Vagina (tissue), 2 donors: ENCODE results near the gene SLC35D1. TPM values are rescaled to one million over a fixed set of nuclear protein-coding genes. Genes with fewer than 3 reads are reported as not detected.

Experiments
- DNase-seq, 2 donors: peaks; one replicate each; pipeline ENCODE4 v3.0.0-alpha.2; 2017; ENCODE audit errors: extremely low spot score in 2 of 2
- H3K27ac ChIP-seq: fragments of 200-600 bp; sonication (generic); one replicate; pipeline ENCODE4 v1.5.1; 2019
- H3K27me3 ChIP-seq: fragments of 200-600 bp; sonication (generic); one replicate; pipeline ENCODE4 v1.5.1; 2019
- H3K36me3 ChIP-seq, 2 donors: fragments of 200-600 bp; sonication (generic); one replicate each; pipeline ENCODE4 v1.5.1; 2017 to 2019
- H3K4me1 ChIP-seq: fragments of 200-600 bp; sonication (generic); one replicate; pipeline ENCODE4 v1.5.1; 2019
- H3K4me3 ChIP-seq, 2 donors: fragments of 200-600 bp; sonication (generic); 1 replicate in 1 of 2; 2 replicates in 1 of 2; pipeline ENCODE4 v1.5.1; 2016 to 2019
- H3K9me3 ChIP-seq: fragments of 200-600 bp; sonication (generic); one replicate; pipeline ENCODE4 v1.5.1; 2019
- POLR2A ChIP-seq, 2 donors: fragments of 450-650 bp; IDR thresholded peaks; one replicate each; pipeline ENCODE4 v1.6.1; 2017; ENCODE audit warnings: antibody characterized with exemption in 2 of 2, mild to moderate bottlenecking in 2 of 2, moderate library complexity in 2 of 2
- POLR2AphosphoS5 ChIP-seq, 2 donors: sonication (generic); formaldehyde crosslinking; IDR thresholded peaks; one replicate each; pipeline ENCODE4 v1.9.0; 2017; ENCODE audit warnings: antibody characterized with exemption in 2 of 2, mild to moderate bottlenecking in 2 of 2, low read depth in 1 of 2; ENCODE audit not compliant: insufficient read depth in 1 of 2
- intact Hi-C: fragments of 100-400 bp; cut with DNase I; formaldehyde crosslinking; loops from one replicate; pipeline ENCODE4 v1.15.1; 2023
- total RNA-seq: library from RNA; depleted of rRNA; stranded (reverse); fragments of >200 nt; gene quantifications from one replicate; pipeline ENCODE4 v1.2.3, GENCODE V29; 2016
- TF ChIP-seq, protein P1 (sequence below), 3 experiments: fragments of 450-650 bp in 2 of 3; fragments of 200-600 bp in 1 of 3; sonication (generic) in 1 of 3; IDR thresholded peaks; one replicate each; pipeline ENCODE4 v1.5.1; 2017 to 2019; ENCODE audit warnings: antibody characterized with exemption in 3 of 3, mild to moderate bottlenecking in 2 of 3, moderate library complexity in 2 of 3

The SLC35D1 gene
- total RNA-seq, 1 donor from 2014 or later, result 13.3 TPM

DNA sequence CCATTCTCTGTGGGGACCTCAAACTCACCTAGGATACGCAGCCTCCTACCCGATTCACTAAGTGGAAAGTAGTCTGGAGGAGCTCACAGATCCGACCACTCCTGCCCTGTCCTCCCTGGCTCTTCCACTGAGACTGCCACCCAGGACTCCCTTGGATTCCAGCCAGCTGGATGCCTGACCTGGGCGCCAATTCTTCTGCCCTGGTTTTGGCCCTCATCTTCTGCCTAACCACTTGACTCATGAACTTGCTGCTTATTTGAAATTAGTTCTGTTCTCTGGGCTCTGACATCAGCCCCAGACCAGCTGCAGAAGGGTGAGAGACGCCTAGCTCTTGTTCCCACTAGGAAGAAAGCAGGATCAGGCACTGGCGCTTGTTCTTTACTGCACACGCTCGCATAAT, 48.9 kb downstream of the SLC35D1 start:
- H3K9me3 ChIP-seq, result no peaks in the 10 kb centered on the region
- TF ChIP-seq POLR2AphosphoS5 (IDR thresholded peaks at IDR 0.05; ENCODE audit: insufficient read depth in 1 of 2, low read depth in 1 of 2), result no peak
- TF ChIP-seq, protein P1, sequence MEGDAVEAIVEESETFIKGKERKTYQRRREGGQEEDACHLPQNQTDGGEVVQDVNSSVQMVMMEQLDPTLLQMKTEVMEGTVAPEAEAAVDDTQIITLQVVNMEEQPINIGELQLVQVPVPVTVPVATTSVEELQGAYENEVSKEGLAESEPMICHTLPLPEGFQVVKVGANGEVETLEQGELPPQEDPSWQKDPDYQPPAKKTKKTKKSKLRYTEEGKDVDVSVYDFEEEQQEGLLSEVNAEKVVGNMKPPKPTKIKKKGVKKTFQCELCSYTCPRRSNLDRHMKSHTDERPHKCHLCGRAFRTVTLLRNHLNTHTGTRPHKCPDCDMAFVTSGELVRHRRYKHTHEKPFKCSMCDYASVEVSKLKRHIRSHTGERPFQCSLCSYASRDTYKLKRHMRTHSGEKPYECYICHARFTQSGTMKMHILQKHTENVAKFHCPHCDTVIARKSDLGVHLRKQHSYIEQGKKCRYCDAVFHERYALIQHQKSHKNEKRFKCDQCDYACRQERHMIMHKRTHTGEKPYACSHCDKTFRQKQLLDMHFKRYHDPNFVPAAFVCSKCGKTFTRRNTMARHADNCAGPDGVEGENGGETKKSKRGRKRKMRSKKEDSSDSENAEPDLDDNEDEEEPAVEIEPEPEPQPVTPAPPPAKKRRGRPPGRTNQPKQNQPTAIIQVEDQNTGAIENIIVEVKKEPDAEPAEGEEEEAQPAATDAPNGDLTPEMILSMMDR (IDR thresholded peaks at IDR 0.05), result no peak
- no peak for TF ChIP-seq POLR2A (IDR thresholded peaks at IDR 0.05)
- no peak overlapping the region for H3K27ac ChIP-seq
- no peak for DNase-seq
- peaks cover 0 to 16% of the 10 kb centered on the region in 2 donors for H3K36me3 ChIP-seq
- H3K4me1 ChIP-seq, result peaks cover 15% of the 10 kb centered on the region
- intact Hi-C loops, result no loop called here
- H3K27me3 ChIP-seq, result no peaks in the 10 kb centered on the region
- H3K4me3 ChIP-seq, result no peak overlapping the region

DNA sequence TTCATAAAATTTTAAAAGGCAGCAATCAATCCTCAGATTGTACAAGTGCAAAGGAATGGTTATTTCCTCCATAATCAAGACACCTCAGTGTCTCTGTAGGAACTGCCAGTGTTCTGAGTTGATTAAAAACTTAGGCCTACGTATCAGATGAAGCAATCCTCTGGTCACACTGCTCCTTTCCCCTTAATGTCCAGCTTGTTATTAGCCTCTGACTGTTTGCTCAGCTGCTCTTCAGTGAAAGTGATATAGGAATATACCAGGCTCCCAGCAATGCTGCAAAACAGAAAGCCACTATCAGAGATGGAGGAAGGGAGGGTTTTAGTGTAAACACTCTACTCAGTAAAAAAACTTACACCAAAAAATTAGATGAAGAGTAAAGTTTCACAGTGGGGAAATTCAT, 49.8 kb downstream of the SLC35D1 start:
- peaks cover 0 to 16% of the 10 kb centered on the region in 2 donors for H3K36me3 ChIP-seq

DNA sequence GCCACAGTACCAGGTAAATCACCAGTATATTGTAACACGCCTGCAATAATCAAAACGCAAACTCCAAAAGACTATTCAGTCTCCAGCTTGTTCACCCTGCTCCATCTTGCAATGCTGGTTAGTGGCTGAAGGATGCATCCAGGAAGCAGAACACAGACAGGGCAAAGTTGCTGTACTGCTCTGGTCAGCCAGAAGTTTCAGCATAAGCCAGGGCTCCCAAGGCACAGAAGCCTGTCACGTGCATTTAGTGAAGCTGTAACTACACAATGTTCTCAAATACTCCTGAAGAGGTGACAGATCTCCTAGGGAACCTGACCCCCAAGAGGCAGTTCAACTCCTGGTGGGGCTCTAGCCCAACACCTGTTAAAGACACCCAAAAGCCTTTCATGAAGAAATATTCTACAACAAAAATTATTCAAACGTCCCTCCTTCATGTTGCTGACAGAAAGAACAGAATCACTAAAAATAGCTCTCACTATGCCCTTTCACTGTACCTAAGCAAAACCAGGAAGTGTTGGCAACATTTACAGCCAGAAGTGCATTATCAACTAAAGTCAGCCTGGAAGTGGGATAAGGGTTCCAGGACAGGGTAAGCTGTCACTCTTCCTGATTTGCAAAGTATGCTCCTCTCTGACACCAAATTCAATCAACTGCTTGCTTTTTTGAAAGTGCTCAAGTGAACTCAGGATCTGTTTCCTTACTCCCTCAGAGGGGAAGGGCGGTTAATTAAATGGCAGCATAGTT, 52.1 kb downstream of the SLC35D1 start:
- TF ChIP-seq POLR2A (IDR thresholded peaks at IDR 0.05) (no peak), POLR2AphosphoS5 (IDR thresholded peaks at IDR 0.05; ENCODE audit: insufficient read depth in 1 of 2, low read depth in 1 of 2) (no peak)
- TF ChIP-seq, protein P1 (IDR thresholded peaks at IDR 0.05), result no peak
- Histone ChIP-seq H3K4me3 (no peak overlapping the region), H3K9me3 (no peaks in the 10 kb centered on the region), H3K36me3 (peaks cover 0 to 27% of the 10 kb centered on the region in 2 donors), H3K27ac (no peak overlapping the region), H3K27me3 (no peaks in the 10 kb centered on the region), H3K4me1 (peaks cover 15% of the 10 kb centered on the region)
- no peak for DNase-seq
- intact Hi-C loops, result no loop called here

More for the DNA sequence above, 49.8 kb downstream of the SLC35D1 start:
- Histone ChIP-seq H3K4me3 (no peak overlapping the region), H3K9me3 (no peaks in the 10 kb centered on the region), H3K27ac (no peak overlapping the region), H3K4me1 (peaks cover 15% of the 10 kb centered on the region), H3K27me3 (no peaks in the 10 kb centered on the region)
- intact Hi-C loops, result no loop called here
- no peak for TF ChIP-seq POLR2A (IDR thresholded peaks at IDR 0.05)
- TF ChIP-seq, protein P1 (IDR thresholded peaks at IDR 0.05), result no peak
- no peak for TF ChIP-seq POLR2AphosphoS5 (IDR thresholded peaks at IDR 0.05; ENCODE audit: insufficient read depth in 1 of 2, low read depth in 1 of 2)
- no peak for DNase-seq

GRCh38 chr1:66999640-67000400, 54.1 kb downstream of the SLC35D1 start:
- Histone ChIP-seq H3K36me3 (peaks cover 0 to 27% of the 10 kb centered on the region in 2 donors), H3K4me1 (peaks cover 6% of the 10 kb centered on the region), H3K4me3 (no peak overlapping the region), H3K27ac (no peak overlapping the region), H3K27me3 (no peaks in the 10 kb centered on the region), H3K9me3 (no peaks in the 10 kb centered on the region)
- TF ChIP-seq POLR2AphosphoS5 (IDR thresholded peaks at IDR 0.05; ENCODE audit: insufficient read depth in 1 of 2, low read depth in 1 of 2) (no peak), POLR2A (IDR thresholded peaks at IDR 0.05) (no peak)
- TF ChIP-seq, protein P1 (IDR thresholded peaks at IDR 0.05), result no peak
- intact Hi-C loops, result loop anchor here (5.0 kb wide), 1 partner anchor 147 kb away; no protein-coding TSS in a partner anchor
- DNase-seq, result no peak
